ENCODE data around the gene PPP2R2C.

The PPP2R2C gene

DNA sequence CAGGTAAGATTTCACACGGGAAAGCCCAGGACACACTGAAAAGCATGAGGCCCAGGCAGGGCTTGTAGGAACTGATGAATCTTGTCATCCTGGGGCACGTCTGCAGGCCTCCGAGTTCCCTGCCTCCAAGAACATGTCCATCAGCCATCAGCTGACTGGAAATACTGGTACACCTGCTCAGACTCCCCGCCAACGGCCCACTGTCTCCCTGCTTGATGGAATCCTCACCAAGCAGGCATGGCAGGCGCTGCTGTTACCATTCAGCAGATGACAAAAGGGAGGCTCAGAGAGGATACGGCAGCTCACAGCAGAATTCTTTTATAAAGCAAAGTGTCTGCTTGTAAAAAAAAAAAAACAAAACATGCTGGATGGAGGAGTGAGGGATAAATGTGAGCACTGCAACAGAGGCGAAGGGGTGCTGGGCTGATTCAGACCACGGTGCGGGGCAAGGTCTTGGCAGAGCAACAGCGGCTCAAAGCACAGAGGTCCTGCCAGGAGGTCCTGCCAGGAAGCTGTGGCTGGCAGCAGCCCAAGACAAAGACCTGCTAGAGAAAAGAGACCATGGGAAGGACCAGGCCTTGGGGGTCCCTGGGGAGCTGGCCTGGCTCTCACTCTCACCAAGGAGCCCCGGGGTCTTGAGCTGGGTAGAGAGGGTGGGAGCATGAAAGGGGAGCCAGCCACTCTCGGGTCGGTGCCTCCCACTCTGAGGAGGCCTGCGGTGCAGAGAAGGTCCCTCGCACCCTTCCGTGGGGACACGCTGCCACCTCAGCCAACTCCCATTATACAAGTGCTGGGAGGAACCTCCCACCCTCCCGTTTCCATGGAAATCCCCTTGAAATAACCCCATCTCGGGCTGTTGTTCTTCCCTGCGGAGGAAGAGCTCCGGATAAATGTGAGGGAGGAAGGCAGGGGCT lies 25.6 kb downstream of the PPP2R2C start:
- H3K79me2 ChIP-seq (ENCODE audit: control insufficient read depth, insufficient read depth, low read length, unreplicated experiment), result no peaks in the 10 kb centered on the region
- no peaks in the 10 kb centered on the region for H3K4me1 ChIP-seq (ENCODE audit: control insufficient read depth, insufficient read depth, low read length, unreplicated experiment)
- H3K36me3 ChIP-seq (ENCODE audit: insufficient read depth, low read length), result no peaks in the 10 kb centered on the region
- H2AFZ ChIP-seq (ENCODE audit: low read length, unreplicated experiment), result no peak overlapping the region
- no peak overlapping the region for H3K27ac ChIP-seq (ENCODE audit: low read depth, low read length)
- no peak overlapping the region for H3K4me3 ChIP-seq (ENCODE audit: low read depth, low read length)
- H3K27me3 ChIP-seq (ENCODE audit: insufficient read depth, low read length), result peaks cover 88% of the 10 kb centered on the region

DNA sequence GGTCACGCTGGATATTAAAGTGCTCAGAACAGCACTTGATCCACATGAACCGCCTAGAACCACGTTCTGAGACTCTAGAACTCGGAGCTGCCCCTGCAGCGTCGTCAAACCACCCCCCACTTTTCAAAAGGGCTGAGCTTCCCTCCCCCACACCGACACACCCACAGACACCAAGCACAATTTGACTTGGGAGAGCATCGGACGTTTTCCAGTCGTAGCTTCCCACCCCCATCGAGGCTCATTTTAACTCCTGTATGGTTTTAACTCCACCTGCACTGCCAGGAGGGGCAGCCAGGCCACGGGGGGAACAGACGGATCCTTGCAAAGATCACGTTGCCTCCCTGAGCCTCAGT lies 26.3 kb downstream of the PPP2R2C start:
- no peak overlapping the region for H3K27ac ChIP-seq (ENCODE audit: low read depth, low read length)
- no peaks in the 10 kb centered on the region for H3K79me2 ChIP-seq (ENCODE audit: control insufficient read depth, insufficient read depth, low read length, unreplicated experiment)
- H2AFZ ChIP-seq (ENCODE audit: low read length, unreplicated experiment), result no peak overlapping the region
- H3K36me3 ChIP-seq (ENCODE audit: insufficient read depth, low read length), result no peaks in the 10 kb centered on the region
- H3K4me1 ChIP-seq (ENCODE audit: control insufficient read depth, insufficient read depth, low read length, unreplicated experiment), result no peaks in the 10 kb centered on the region
- H3K27me3 ChIP-seq (ENCODE audit: insufficient read depth, low read length), result peaks cover 89% of the 10 kb centered on the region
- no peak overlapping the region for H3K4me3 ChIP-seq (ENCODE audit: low read depth, low read length)

DNA sequence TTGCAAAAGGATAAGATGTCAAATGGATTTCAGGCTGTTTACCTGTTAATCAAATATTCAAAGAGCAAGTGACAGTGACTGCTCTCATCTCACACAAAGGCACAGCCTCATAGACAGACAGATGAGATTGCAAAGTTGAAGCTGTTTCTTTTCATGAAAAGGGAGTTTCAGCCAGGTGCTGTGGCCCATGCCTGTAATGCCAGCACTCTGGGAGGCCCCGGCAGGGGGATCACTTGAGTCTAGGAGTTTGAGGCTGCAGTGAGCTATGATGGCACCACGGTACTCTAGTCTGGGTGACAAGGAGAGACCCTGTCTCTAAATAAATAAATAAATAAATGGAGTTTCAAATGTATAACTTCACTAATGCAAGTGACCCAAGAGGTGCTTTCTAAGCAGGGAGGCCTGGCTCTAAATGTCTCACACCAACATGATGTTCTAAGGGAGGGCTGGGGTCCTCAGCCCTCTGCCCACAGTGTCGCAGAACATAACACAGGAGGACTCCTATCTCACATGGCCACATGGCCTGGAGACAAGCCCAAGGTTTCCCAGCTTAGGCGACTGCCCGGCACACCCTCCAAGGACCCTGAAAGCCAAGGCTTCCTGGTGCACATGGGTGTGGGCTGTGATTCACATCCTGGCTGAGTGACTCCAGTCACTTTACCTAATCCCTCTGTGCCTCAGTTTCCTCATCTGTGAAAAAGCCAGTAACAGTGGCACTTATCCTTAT lies 26.8 kb downstream of the PPP2R2C start:
- H3K36me3 ChIP-seq (ENCODE audit: insufficient read depth, low read length), result no peaks in the 10 kb centered on the region
- no peaks in the 10 kb centered on the region for H3K4me1 ChIP-seq (ENCODE audit: control insufficient read depth, insufficient read depth, low read length, unreplicated experiment)
- no peaks in the 10 kb centered on the region for H3K79me2 ChIP-seq (ENCODE audit: control insufficient read depth, insufficient read depth, low read length, unreplicated experiment)
- H2AFZ ChIP-seq (ENCODE audit: low read length, unreplicated experiment), result no peak overlapping the region
- peaks cover 91% of the 10 kb centered on the region for H3K27me3 ChIP-seq (ENCODE audit: insufficient read depth, low read length)
- H3K4me3 ChIP-seq (ENCODE audit: low read depth, low read length), result no peak overlapping the region
- no peak overlapping the region for H3K27ac ChIP-seq (ENCODE audit: low read depth, low read length)

DNA sequence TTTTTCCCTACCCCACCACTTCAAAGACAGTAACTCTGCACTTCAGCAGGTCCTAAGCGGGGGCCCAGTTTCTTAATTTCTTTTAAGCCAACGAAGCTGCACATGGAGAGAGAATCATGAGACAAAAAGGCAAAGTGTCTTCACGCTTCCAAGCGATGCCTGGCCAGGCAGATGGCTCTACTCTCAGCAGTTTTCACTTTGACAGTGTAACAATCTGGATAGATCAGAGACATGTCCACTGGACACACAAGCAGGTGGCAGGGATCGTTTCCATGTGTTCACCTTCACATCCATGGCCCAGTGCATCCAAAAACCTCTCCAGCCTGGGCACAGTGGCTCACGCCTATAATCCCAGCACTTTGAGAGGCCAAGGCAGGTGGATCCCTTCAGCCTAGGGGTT lies 27.8 kb downstream of the PPP2R2C start:
- H2AFZ ChIP-seq (ENCODE audit: low read length, unreplicated experiment), result no peak overlapping the region
- H3K4me3 ChIP-seq (ENCODE audit: low read depth, low read length), result no peak overlapping the region
- no peak overlapping the region for H3K27ac ChIP-seq (ENCODE audit: low read depth, low read length)
- no peaks in the 10 kb centered on the region for H3K79me2 ChIP-seq (ENCODE audit: control insufficient read depth, insufficient read depth, low read length, unreplicated experiment)
- no peaks in the 10 kb centered on the region for H3K36me3 ChIP-seq (ENCODE audit: insufficient read depth, low read length)
- H3K27me3 ChIP-seq (ENCODE audit: insufficient read depth, low read length), result peaks cover 91% of the 10 kb centered on the region
- H3K4me1 ChIP-seq (ENCODE audit: control insufficient read depth, insufficient read depth, low read length, unreplicated experiment), result no peaks in the 10 kb centered on the region

DNA sequence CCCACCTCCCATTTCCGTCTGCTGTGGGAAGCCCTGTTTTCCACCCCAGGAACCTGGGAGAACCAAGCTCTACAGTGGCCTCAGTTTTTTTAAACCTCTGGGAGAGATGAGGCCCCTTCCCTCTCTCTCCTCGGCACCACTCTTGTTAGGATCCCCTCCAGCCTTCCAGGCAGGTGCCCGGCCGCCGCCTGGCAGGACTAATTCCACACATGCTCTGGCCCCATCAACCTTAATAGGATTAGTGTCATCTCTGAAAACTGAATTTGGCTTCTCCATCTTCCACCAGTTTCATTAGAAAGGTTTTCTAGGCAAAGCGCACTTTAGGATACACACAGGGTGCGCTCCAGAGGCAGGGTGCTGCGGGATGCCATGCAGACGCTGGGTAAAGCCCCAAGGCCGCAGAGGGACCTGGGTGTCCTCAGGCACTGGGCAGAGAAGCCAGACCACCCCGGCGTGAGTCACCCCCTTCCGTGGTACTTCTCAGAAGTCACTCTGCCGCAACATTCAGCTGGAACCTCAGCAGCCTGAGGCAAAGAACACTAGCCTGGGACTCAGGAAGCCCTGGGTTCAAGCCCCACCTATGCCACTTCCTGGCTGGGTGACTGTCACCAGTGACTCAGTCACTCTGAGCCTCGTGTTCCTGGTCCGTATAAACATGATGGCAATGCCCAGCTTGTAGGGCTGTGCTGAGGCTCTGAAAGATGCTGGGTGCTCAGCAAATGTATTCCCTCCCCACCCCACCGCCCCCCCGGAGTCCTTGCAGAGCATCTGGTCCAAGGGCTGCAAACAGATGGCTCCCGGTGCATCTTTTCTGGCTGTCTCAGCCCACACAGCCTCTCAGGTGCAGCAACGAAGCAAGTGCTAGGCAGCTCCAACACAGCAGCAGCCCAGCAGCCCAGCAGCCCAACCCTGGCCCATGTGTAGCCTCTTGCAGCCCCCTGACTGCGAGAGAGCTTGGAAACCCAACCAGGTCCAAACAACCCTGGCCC lies 29.1 kb downstream of the PPP2R2C start:
- no peak overlapping the region for H2AFZ ChIP-seq (ENCODE audit: low read length, unreplicated experiment)
- no peak overlapping the region for H3K4me3 ChIP-seq (ENCODE audit: low read depth, low read length)
- no peaks in the 10 kb centered on the region for H3K36me3 ChIP-seq (ENCODE audit: insufficient read depth, low read length)
- H3K4me1 ChIP-seq (ENCODE audit: control insufficient read depth, insufficient read depth, low read length, unreplicated experiment), result no peaks in the 10 kb centered on the region
- H3K27ac ChIP-seq (ENCODE audit: low read depth, low read length), result no peak overlapping the region
- H3K27me3 ChIP-seq (ENCODE audit: insufficient read depth, low read length), result peaks cover 91% of the 10 kb centered on the region
- H3K79me2 ChIP-seq (ENCODE audit: control insufficient read depth, insufficient read depth, low read length, unreplicated experiment), result no peaks in the 10 kb centered on the region

GRCh38 chr4:6442555-6442954 lies 29.9 kb downstream of the PPP2R2C start:
- no peaks in the 10 kb centered on the region for H3K4me1 ChIP-seq (ENCODE audit: control insufficient read depth, insufficient read depth, low read length, unreplicated experiment)
- no peaks in the 10 kb centered on the region for H3K36me3 ChIP-seq (ENCODE audit: insufficient read depth, low read length)
- H3K4me3 ChIP-seq (ENCODE audit: low read depth, low read length), result no peak overlapping the region
- no peak overlapping the region for H3K27ac ChIP-seq (ENCODE audit: low read depth, low read length)
- no peaks in the 10 kb centered on the region for H3K79me2 ChIP-seq (ENCODE audit: control insufficient read depth, insufficient read depth, low read length, unreplicated experiment)
- no peak overlapping the region for H2AFZ ChIP-seq (ENCODE audit: low read length, unreplicated experiment)
- peaks cover 86% of the 10 kb centered on the region for H3K27me3 ChIP-seq (ENCODE audit: insufficient read depth, low read length)

GRCh38 chr4:6441758-6442157 lies 30.7 kb downstream of the PPP2R2C start:
- H2AFZ ChIP-seq (ENCODE audit: low read length, unreplicated experiment), result no peak overlapping the region
- no peaks in the 10 kb centered on the region for H3K79me2 ChIP-seq (ENCODE audit: control insufficient read depth, insufficient read depth, low read length, unreplicated experiment)
- no peaks in the 10 kb centered on the region for H3K36me3 ChIP-seq (ENCODE audit: insufficient read depth, low read length)
- H3K4me3 ChIP-seq (ENCODE audit: low read depth, low read length), result no peak overlapping the region
- H3K27ac ChIP-seq (ENCODE audit: low read depth, low read length), result no peak overlapping the region
- H3K27me3 ChIP-seq (ENCODE audit: insufficient read depth, low read length), result peaks cover 84% of the 10 kb centered on the region
- no peaks in the 10 kb centered on the region for H3K4me1 ChIP-seq (ENCODE audit: control insufficient read depth, insufficient read depth, low read length, unreplicated experiment)

DNA sequence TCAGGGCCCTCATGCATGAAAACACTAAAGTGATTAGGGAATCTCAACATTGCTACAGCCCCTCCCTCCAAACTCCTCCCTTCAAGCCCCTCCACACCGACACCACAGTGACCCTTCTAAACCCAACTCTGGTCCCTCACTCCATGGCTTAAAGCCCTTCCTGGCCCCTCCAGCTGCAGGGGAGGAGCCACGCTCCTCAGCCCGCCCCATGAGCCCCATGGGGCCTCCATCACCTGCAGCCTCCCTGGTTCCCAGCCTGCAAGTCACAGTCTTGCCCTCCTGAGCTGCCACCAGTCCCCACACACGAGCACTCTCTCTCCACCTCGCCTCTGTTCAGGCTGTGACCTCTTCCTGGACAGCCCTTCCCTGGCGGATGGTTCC lies 31.2 kb downstream of the PPP2R2C start:
- no peak overlapping the region for H2AFZ ChIP-seq (ENCODE audit: low read length, unreplicated experiment)
- H3K4me1 ChIP-seq (ENCODE audit: control insufficient read depth, insufficient read depth, low read length, unreplicated experiment), result no peaks in the 10 kb centered on the region
- no peaks in the 10 kb centered on the region for H3K79me2 ChIP-seq (ENCODE audit: control insufficient read depth, insufficient read depth, low read length, unreplicated experiment)
- no peaks in the 10 kb centered on the region for H3K36me3 ChIP-seq (ENCODE audit: insufficient read depth, low read length)
- peaks cover 84% of the 10 kb centered on the region for H3K27me3 ChIP-seq (ENCODE audit: insufficient read depth, low read length)
- no peak overlapping the region for H3K4me3 ChIP-seq (ENCODE audit: low read depth, low read length)
- H3K27ac ChIP-seq (ENCODE audit: low read depth, low read length), result no peak overlapping the region

GRCh38 chr4:6440506-6441201 lies 31.8 kb downstream of the PPP2R2C start:
- Histone ChIP-seq H3K36me3 (ENCODE audit: insufficient read depth, low read length) (no peaks in the 10 kb centered on the region), H3K4me1 (ENCODE audit: control insufficient read depth, insufficient read depth, low read length, unreplicated experiment) (no peaks in the 10 kb centered on the region), H3K79me2 (ENCODE audit: control insufficient read depth, insufficient read depth, low read length, unreplicated experiment) (no peaks in the 10 kb centered on the region), H2AFZ (ENCODE audit: low read length, unreplicated experiment) (no peak overlapping the region), H3K27me3 (ENCODE audit: insufficient read depth, low read length) (peaks cover 84% of the 10 kb centered on the region), H3K27ac (ENCODE audit: low read depth, low read length) (no peak overlapping the region), H3K4me3 (ENCODE audit: low read depth, low read length) (no peak overlapping the region)
